Stimulated activated CD4-positive, alpha-beta T cell treated with anti-CD3 and anti-CD28 coated beads, Interleukin-15, amount 100 ng/mL, for 48 hours (primary cell): Measurements from ENCODE around the gene NFKBIL1.
"Not testable (repeated sequence)": the region's sequence is repeated elsewhere in the genome, so short reads cannot be mapped to it uniquely, and the experiment has no call there.

Experiments
- DNase-seq, 2 donors: peaks; one replicate each; pipeline ENCODE4 v3.0.0-alpha.2; 2020; ENCODE audit warnings: low read depth in 2 of 2

NFKBIL1 gene, protein sequence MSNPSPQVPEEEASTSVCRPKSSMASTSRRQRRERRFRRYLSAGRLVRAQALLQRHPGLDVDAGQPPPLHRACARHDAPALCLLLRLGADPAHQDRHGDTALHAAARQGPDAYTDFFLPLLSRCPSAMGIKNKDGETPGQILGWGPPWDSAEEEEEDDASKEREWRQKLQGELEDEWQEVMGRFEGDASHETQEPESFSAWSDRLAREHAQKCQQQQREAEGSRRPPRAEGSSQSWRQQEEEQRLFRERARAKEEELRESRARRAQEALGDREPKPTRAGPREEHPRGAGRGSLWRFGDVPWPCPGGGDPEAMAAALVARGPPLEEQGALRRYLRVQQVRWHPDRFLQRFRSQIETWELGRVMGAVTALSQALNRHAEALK

GRCh38 chr6:31546958-31547726 is at the start of gene NFKBIL1:
Gene NFKBIL1, plus strand, starts transcription at chr6:31547608. Its CDS starts 87 bp downstream, at chr6:31547695.
- DNase-seq = peak; percentile 89 to 90

DNA sequence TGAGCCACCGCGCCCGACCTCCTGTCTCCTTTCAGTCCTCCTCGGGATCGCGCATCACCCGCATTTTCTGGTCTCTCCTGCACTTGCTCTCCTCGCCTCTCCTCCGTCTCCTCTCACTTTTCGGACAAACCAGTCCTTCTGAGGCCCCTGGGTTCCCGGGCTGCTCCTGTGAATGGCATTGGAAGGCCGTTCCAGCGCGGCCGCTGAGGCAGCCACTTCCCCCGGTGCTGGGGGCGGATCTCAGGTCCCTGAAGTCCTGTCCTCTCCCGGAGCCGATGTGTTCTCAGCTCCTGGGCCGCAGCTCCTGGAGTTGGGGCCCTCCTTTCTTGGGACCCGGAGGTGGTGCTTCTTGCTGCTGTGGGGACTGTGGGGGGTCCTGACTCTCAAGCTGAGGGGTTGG is 48.7 kb upstream of the NFKBIL1 start:
- DNase-seq = no peak

GRCh38 chr6:31499648-31500047 is 47.8 kb upstream of the NFKBIL1 start:
- not testable (repeated sequence) for DNase-seq

DNA sequence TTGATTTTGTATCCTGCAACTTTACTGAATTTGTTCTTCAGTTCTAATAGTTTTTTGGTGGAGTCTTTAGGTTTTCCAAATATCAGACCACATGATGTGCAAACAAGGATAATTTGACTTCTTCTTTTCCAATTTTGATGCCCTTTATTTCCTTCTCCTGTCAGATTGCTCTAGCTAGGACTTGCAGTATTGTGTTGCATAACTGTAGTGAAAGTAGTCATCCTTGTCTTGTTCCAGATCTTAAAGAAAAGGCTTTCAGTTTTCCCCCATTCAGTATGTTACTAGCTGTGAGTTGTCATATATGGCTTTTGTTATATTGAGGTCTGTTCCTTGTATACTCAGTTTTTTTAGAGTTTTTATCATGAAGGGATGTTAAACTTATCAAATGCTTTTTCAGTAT is 44.8 kb upstream of the NFKBIL1 start:
- no peak for DNase-seq

- not testable (repeated sequence) for DNase-seq
Measured at GRCh38 chr6:31509036-31509435, 38.4 kb upstream of the NFKBIL1 start.

GRCh38 chr6:31510007-31510406 is 37.4 kb upstream of the NFKBIL1 start:
- no peak for DNase-seq

- no peak for DNase-seq
Measured at GRCh38 chr6:31513456-31514165, 33.8 kb upstream of the NFKBIL1 start.

DNA sequence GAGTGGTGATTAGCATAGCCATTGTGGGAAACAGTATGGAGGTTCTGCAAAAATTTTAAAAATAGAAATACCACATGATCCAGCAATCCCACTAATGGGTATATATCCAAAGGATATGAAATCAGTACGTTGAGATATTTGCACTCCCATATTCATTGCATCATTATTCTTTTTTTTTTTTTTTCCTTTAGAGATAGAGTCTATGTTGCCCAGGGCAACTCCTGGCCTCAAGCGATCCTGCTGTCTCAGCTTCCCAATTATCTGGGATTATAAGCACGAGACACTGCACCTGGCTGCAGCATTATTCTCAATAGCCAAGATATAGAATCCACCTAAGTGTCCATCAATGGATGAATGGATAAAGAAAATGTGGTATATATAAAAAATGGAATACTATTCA is 25.6 kb upstream of the NFKBIL1 start:
- DNase-seq = no peak

GRCh38 chr6:31525553-31525931 is 21.9 kb upstream of the NFKBIL1 start:
- no peak for DNase-seq

DNA sequence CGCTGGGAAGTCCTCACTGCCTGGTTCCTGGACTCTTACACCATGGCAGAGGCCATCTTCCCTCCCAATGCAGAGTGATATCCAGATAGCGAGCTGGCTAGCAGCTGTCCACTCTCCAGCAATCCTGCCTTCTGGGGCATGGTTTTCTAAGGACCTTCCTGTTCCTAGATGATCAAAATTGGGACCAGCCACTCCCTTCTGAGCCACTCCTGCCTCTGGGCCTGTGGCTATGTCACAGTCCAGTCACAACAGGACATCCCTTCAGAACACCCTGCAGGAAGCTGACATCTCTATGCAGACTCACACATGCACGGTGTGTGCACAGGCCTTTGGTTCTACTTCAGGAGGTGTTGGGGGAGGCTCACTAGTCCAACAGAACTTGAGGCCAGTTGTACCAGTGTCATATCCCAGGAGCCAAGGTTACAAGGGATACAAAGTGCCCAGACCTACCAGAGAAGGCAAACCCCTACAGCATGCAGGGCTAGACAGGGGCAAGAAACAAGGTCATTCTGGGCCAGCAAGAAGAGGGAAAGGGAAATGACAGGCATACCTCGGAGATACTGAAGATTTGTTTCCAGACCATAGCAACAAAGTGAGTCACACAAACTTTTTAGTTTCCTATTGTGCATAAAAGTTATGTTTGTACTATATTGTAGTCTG is 21.3 kb upstream of the NFKBIL1 start:
- DNase-seq = no peak

GRCh38 chr6:31528307-31528777 is 19.1 kb upstream of the NFKBIL1 start:
- no peak for DNase-seq

DNA sequence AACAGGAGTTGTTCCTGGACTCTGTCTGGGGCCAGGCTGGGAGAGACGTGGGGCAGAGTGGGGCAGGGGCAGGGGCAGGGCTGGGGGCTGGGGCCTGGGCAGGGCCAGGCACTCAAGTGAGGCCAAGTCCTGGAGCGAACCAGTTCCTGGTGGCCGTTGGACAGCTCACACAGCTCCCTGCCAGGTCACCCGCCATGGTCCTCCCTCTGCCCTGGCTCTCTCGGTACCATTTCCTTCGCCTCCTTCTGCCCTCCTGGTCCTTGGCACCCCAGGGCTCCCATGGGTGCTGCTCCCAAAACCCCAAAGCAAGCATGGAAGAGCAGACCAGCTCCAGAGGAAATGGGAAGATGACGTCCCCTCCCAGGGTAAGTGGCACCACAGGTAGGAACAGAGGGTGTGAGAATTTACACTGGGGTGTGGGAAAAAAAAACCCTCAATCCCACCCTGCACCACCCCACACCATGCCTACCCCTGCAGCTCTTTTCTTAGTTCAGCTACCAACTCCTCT is 18.5 kb upstream of the NFKBIL1 start, which contains the start of gene MCCD1:
MCCD1 (plus strand) TSS at position 142 of the 508 bp plus-strand sequence; CDS start at position 195, 53 bp downstream.
- DNase-seq = no peak

- DNase-seq = no peak
Measured at GRCh38 chr6:31529329-31530150, 17.9 kb upstream of the NFKBIL1 start.

DNA sequence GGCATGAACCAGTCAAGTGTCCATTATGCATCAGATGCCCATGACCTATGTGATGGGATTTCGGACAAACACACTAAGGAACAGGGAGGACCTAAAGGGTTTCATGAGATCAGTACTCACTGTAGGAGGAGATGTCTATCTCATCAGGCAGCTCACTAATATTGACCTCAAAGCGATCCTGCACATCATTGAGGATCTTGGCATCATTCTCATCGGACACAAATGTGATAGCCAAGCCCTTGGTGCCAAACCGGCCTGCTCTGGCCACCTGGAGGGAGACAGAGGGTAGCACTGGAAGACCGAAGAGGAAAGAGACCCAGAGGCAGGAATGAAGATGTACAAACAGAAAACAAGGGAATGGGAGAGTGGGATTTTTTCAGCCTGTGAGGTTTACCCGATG is 16.7 kb upstream of the NFKBIL1 start:
- DNase-seq = no peak

DNA sequence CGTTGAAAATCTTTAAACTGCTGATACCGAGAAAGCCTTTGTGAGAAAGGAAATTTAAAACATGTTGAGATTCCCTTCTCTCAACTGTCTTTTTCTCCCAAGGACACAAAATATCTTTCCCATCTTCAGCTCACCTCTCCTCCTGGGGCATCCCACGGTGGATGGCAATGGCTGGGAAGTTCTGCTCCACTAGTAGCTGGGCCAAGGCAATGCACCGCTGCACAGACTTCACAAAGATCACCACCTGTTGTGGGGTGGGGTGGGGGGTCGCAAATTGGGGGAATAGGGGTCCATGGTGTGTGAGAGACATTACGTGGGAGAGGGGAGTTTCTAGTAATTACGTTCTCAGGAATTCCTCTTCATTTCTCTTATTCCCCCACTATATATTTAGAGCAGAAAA is 16.2 kb upstream of the NFKBIL1 start:
- DNase-seq = no peak

- no peak for DNase-seq
Measured at GRCh38 chr6:31531771-31532643, 15.4 kb upstream of the NFKBIL1 start.

GRCh38 chr6:31532644-31533454 is 14.6 kb upstream of the NFKBIL1 start:
- DNase-seq = no peak

- DNase-seq = no peak
Measured at GRCh38 chr6:31533455-31533841, 14.0 kb upstream of the NFKBIL1 start.

- DNase-seq = no peak
Measured at GRCh38 chr6:31534011-31534410, 13.4 kb upstream of the NFKBIL1 start.
